Right renal cortex interstitium (tissue), 3 donors: ENCODE data around the gene KIR2DL4. TPM values are rescaled to one million over a fixed set of nuclear protein-coding genes. Genes with fewer than 3 reads are reported as not detected.

Source experiments
- polyA plus RNA-seq, 3 donors: library from polyadenylated mRNA; unstranded; fragments of 120-200 nt; gene quantifications; one replicate each; pipeline ENCODE4 v1.2.1, GENCODE V29; 2013; ENCODE audit not compliant: insufficient read length in 3 of 3

The KIR2DL4 gene
- polyA plus RNA-seq, 3 donors, result not detected

Other genes starting within 250 kb of the KIR2DL4 start
- under 1 TPM; 0.55 to 0.92 (median 0.58) TPM for gene LILRA2, start 229.8 kb upstream of the KIR2DL4 start, polyA plus RNA-seq
- under 1 TPM; 0.43 to 0.61 (median 0.51) TPM for gene LILRA1, start 210.0 kb upstream of the KIR2DL4 start, polyA plus RNA-seq
- 1 to 10 TPM; 1.2 to 1.6 (median 1.5) TPM for gene LILRB1, start 173.1 kb upstream of the KIR2DL4 start, polyA plus RNA-seq
- gene LILRB4, start 140.6 kb upstream of the KIR2DL4 start, polyA plus RNA-seq, result 1 to 10 TPM in 2 of 3 donors, under 1 TPM in 1; 0.67 to 1.2 (median 1.1) TPM
- not detected for gene KIR3DL3, start 79.2 kb upstream of the KIR2DL4 start, polyA plus RNA-seq
- gene KIR2DL3, start 65.1 kb upstream of the KIR2DL4 start, polyA plus RNA-seq, result under 1 TPM in 1 of 3 donors, not detected in 2; 0.10 TPM
- under 1 TPM in 1 of 3 donors, not detected in 2; 0.10 TPM for gene KIR2DL1, start 33.8 kb upstream of the KIR2DL4 start, polyA plus RNA-seq
- gene KIR3DL1, start 12.9 kb downstream of the KIR2DL4 start, polyA plus RNA-seq, result not detected
- gene KIR2DS4, start 29.1 kb downstream of the KIR2DL4 start, polyA plus RNA-seq, result under 1 TPM in 1 of 3 donors, not detected in 2; 0.10 TPM
- gene KIR3DL2, start 46.8 kb downstream of the KIR2DL4 start, polyA plus RNA-seq, result not detected
- under 1 TPM; 0.08 to 0.37 (median 0.24) TPM for gene FCAR, start 70.6 kb downstream of the KIR2DL4 start, polyA plus RNA-seq
- under 1 TPM; 0.19 to 0.21 (median 0.19) TPM for gene NCR1, start 102.5 kb downstream of the KIR2DL4 start, polyA plus RNA-seq
- gene NLRP7, start 143.9 kb downstream of the KIR2DL4 start, polyA plus RNA-seq, result under 1 TPM in 1 of 3 donors, not detected in 2; 0.08 TPM
- gene NLRP2, start 162.8 kb downstream of the KIR2DL4 start, polyA plus RNA-seq, result 10 to 100 TPM in 2 of 3 donors, 1 to 10 TPM in 1; 6.9 to 25.8 (median 20.5) TPM
- gene GP6, start 234.7 kb downstream of the KIR2DL4 start, polyA plus RNA-seq, result 1 to 10 TPM in 1 of 3 donors, under 1 TPM in 2; 0.31 to 1.1 (median 0.39) TPM